B cell (primary cell): ENCODE results near the gene PRSS33. TPM values are rescaled to one million over a fixed set of nuclear protein-coding genes. Genes with fewer than 3 reads are reported as not detected.

Experiments
- ATAC-seq: fragments of 200-7000 bp; cut with Tn5 transposase; one replicate; pipeline ENCODE4 v1.10.0; 2021; ENCODE audit warnings: low read depth, mild to moderate bottlenecking, moderate number of reproducible peaks, moderate library complexity
- CTCF ChIA-PET: fragments of 350-600 bp; sonication (Branson Sonifier 250); formaldehyde crosslinking; loops from one replicate; lab custom pipeline; 2021; ENCODE audit warnings: antibody characterized with exemption, inconsistent platforms; lab: Charles Lee
- POLR2A ChIA-PET: fragments of 350-600 bp; sonication (Branson Sonifier 250); formaldehyde crosslinking; loops from one replicate; lab custom pipeline; 2021; ENCODE audit warnings: antibody characterized with exemption; lab: Charles Lee
- DNase-seq: peaks from one replicate; pipeline ENCODE4 v3.0.0; 2013
- H2AFZ ChIP-seq: 2 replicates; pipeline ENCODE4 v1.6.1; 2012; ENCODE audit warnings: mild to moderate bottlenecking, low read depth, low read length; ENCODE audit not compliant: insufficient read depth, poor library complexity, severe bottlenecking
- H3K27ac ChIP-seq, 2 donors: 1 replicate in 1 of 2; 2 replicates in 1 of 2; pipeline ENCODE4 v1.5.1; 2012 to 2013; ENCODE audit warnings: low read length in 2 of 2, mild to moderate bottlenecking in 2 of 2, moderate library complexity in 1 of 2
- H3K27me3 ChIP-seq, 4 experiments: fragments of 200-600 bp in 1 of 4; sonication (generic) in 1 of 4; replicated peaks in 1 of 4; 1 replicate in 2 of 4; 2 replicates in 2 of 4; pipeline versions ENCODE4 v1.6.1 to v1.7.0; 2013 to 2016; ENCODE audit warnings: low read length in 3 of 4, mild to moderate bottlenecking in 2 of 4, mixed read lengths in 1 of 4, moderate library complexity in 1 of 4; ENCODE audit not compliant: insufficient read depth in 4 of 4, control insufficient read depth in 3 of 4; ENCODE audit errors: control extremely low read depth in 1 of 4
- H3K36me3 ChIP-seq, 2 experiments: replicated peaks in 1 of 2; 1 replicate in 1 of 2; 2 replicates in 1 of 2; pipeline versions ENCODE4 v1.6.1 to v1.7.1; 2013; ENCODE audit warnings: low read length in 1 of 2; ENCODE audit not compliant: insufficient read depth in 2 of 2, control insufficient read depth in 1 of 2; ENCODE audit errors: control extremely low read depth in 1 of 2, extremely low read depth in 1 of 2
- H3K4me1 ChIP-seq, 2 donors: fragments of 200-600 bp in 1 of 2; sonication (generic) in 1 of 2; 1 replicate in 1 of 2; 2 replicates in 1 of 2; pipeline versions ENCODE4 v1.5.1 to v1.6.1; 2013 to 2017; ENCODE audit warnings: low read length in 2 of 2; ENCODE audit not compliant: control insufficient read depth in 2 of 2, insufficient read depth in 2 of 2
- H3K4me2 ChIP-seq: replicated peaks from 2 replicates; pipeline ENCODE3; 2012; ENCODE audit warnings: mild to moderate bottlenecking, low read depth, low read length; ENCODE audit not compliant: poor library complexity, severe bottlenecking
- H3K4me3 ChIP-seq, 5 experiments: fragments of 200-600 bp in 1 of 5; sonication (generic) in 1 of 5; 1 replicate in 3 of 5; 2 replicates in 2 of 5; pipeline versions ENCODE4 v1.5.1 to v1.7.0; 2011 to 2016; ENCODE audit warnings: low read length in 4 of 5, mild to moderate bottlenecking in 4 of 5, low read depth in 2 of 5, control low read depth in 1 of 5, moderate library complexity in 1 of 5; ENCODE audit not compliant: insufficient read depth in 1 of 5; ENCODE audit errors: control extremely low read depth in 1 of 5, extremely low read depth in 1 of 5
- H3K79me2 ChIP-seq: fragments of 200-600 bp; sonication (generic); one replicate; pipeline ENCODE4 v1.6.0; 2016; ENCODE audit warnings: low read length; ENCODE audit not compliant: control insufficient read depth, insufficient read depth
- H3K9ac ChIP-seq: fragments of 200-600 bp; sonication (generic); 2 replicates; pipeline ENCODE4 v1.6.1; 2017; ENCODE audit warnings: mild to moderate bottlenecking, low read length, moderate library complexity
- H3K9me3 ChIP-seq, 3 donors: one replicate each; pipeline versions ENCODE4 v1.6.1 to v1.7.1; 2013; ENCODE audit warnings: low read length in 2 of 3; ENCODE audit not compliant: control insufficient read depth in 2 of 3, insufficient read depth in 1 of 3; ENCODE audit errors: control extremely low read depth in 1 of 3
- H4K20me1 ChIP-seq: 2 replicates; pipeline ENCODE4 v1.6.0; 2012; ENCODE audit warnings: mild to moderate bottlenecking, low read length; ENCODE audit not compliant: insufficient read depth, control insufficient read depth, poor library complexity, severe bottlenecking
- H3K27ac Mint-ChIP-seq: one replicate; pipeline ENCODE4 v1.8.0; 2021; ENCODE audit warnings: mixed read lengths
- H3K27me3 Mint-ChIP-seq: one replicate; pipeline ENCODE4 v1.8.0; 2021; ENCODE audit warnings: mixed read lengths
- H3K4me1 Mint-ChIP-seq: one replicate; pipeline ENCODE4 v1.8.0; 2021; ENCODE audit warnings: mixed read lengths
- H3K4me3 Mint-ChIP-seq: one replicate; pipeline ENCODE4 v1.8.0; 2021; ENCODE audit warnings: mixed read lengths
- H3K9me3 Mint-ChIP-seq: one replicate; pipeline ENCODE4 v1.8.0; 2022; ENCODE audit warnings: mixed read lengths; ENCODE audit not compliant: insufficient read depth
- EZH2 ChIP-seq: IDR thresholded peaks from 2 replicates; pipeline ENCODE4 v1.6.1; 2012; ENCODE audit warnings: borderline replicate concordance, low read depth, mild to moderate bottlenecking, moderate library complexity, low read length; ENCODE audit not compliant: insufficient read depth, poor library complexity, severe bottlenecking
- WGBS: methylation state at CpG from one replicate; pipeline ENCODE4 v1.1.5; 2013; ENCODE audit warnings: missing lambda C conversion rate; ENCODE audit not compliant: insufficient coverage; 5-methylcytosine and 5-hydroxymethylcytosine counted together
- intact Hi-C: fragments of 100-400 bp; cut with micrococcal nuclease; formaldehyde crosslinking; loops from one replicate; pipeline ENCODE4 v1.10.0; 2022
- polyA plus RNA-seq: library from polyadenylated mRNA; depleted of rRNA; stranded (reverse); fragments of >200 nt; gene quantifications from 2 replicates; pipeline ENCODE4 v1.2.3, GENCODE V29; 2012
- total RNA-seq, 2 donors: library from RNA; stranded (reverse); fragments of 120-200 nt in 1 of 2; gene quantifications; 1 replicate in 1 of 2; 2 replicates in 1 of 2; pipeline versions ENCODE4 v1.2.3 to v1.2.4, GENCODE V29; 2013 to 2022
- TF ChIP-seq, protein P1 (sequence below): fragments of 200-600 bp; IDR thresholded peaks from one replicate; pipeline ENCODE4 v1.8.0; 2022; ENCODE audit warnings: antibody characterized with exemption, mild to moderate bottlenecking

PRSS33 gene
- total and polyA plus RNA-seq, 2 donors (not counting 1 experiment from before 2014, with no cell fraction given): not detected

DNA sequence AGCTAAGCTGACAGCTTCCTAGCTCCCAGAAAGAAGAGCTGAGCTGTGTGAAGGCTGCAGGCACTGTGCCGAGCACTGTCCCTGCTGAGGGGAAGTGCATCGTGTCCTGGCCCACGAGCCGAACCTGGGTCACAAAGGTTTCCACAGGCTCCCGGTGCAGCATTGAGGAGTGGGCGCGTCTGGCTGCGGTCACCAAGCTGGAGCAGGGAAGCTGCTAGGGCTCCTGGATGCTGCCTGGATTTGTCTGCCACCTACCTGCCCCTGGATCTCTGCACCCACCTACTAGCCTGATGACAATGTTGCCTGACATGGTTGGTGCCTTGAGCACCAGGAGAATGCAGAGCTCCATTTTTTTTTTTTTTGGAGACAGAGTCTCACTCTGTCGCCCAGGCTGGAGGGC lies 41.4 kb downstream of the PRSS33 start:
- Mint-ChIP-seq H3K27ac (no peak overlapping the region), H3K4me1 (peaks cover 3% of the 10 kb centered on the region), H3K4me3 (no peak overlapping the region), H3K9me3 (no peaks in the 10 kb centered on the region), H3K27me3 (no peaks in the 10 kb centered on the region)
- H4K20me1 ChIP-seq: no peaks in the 10 kb centered on the region
- ATAC-seq (no peak), DNase-seq (no peak)
- no peak overlapping the region for H3K9ac ChIP-seq
- peaks cover 16% of the 10 kb centered on the region for H3K79me2 ChIP-seq
- H3K27me3 ChIP-seq: no peaks in the 10 kb centered on the region
- H3K27ac ChIP-seq: no peak overlapping the region
- H3K36me3 ChIP-seq: no peaks in the 10 kb centered on the region
- ChIA-PET CTCF (no interaction called here), POLR2A (interaction anchor here (0.7 to 1.1 kb wide), 2 partner anchors 136 to 754 kb away, joined by 5 to 6 read pairs; no protein-coding TSS in a partner anchor)
- intact Hi-C loops: no loop called here
- H2AFZ ChIP-seq: no peak overlapping the region
- no peaks in the 10 kb centered on the region for H3K4me1 ChIP-seq
- no peak overlapping the region for H3K4me2 ChIP-seq
- WGBS: 92% methylated on average over 8 of the region's 9 CpGs
- TF ChIP-seq, protein P1, sequence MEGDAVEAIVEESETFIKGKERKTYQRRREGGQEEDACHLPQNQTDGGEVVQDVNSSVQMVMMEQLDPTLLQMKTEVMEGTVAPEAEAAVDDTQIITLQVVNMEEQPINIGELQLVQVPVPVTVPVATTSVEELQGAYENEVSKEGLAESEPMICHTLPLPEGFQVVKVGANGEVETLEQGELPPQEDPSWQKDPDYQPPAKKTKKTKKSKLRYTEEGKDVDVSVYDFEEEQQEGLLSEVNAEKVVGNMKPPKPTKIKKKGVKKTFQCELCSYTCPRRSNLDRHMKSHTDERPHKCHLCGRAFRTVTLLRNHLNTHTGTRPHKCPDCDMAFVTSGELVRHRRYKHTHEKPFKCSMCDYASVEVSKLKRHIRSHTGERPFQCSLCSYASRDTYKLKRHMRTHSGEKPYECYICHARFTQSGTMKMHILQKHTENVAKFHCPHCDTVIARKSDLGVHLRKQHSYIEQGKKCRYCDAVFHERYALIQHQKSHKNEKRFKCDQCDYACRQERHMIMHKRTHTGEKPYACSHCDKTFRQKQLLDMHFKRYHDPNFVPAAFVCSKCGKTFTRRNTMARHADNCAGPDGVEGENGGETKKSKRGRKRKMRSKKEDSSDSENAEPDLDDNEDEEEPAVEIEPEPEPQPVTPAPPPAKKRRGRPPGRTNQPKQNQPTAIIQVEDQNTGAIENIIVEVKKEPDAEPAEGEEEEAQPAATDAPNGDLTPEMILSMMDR: no peak
- TF ChIP-seq EZH2: no peak
- H3K9me3 ChIP-seq: no peaks in the 10 kb centered on the region
- no peak overlapping the region for H3K4me3 ChIP-seq

DNA sequence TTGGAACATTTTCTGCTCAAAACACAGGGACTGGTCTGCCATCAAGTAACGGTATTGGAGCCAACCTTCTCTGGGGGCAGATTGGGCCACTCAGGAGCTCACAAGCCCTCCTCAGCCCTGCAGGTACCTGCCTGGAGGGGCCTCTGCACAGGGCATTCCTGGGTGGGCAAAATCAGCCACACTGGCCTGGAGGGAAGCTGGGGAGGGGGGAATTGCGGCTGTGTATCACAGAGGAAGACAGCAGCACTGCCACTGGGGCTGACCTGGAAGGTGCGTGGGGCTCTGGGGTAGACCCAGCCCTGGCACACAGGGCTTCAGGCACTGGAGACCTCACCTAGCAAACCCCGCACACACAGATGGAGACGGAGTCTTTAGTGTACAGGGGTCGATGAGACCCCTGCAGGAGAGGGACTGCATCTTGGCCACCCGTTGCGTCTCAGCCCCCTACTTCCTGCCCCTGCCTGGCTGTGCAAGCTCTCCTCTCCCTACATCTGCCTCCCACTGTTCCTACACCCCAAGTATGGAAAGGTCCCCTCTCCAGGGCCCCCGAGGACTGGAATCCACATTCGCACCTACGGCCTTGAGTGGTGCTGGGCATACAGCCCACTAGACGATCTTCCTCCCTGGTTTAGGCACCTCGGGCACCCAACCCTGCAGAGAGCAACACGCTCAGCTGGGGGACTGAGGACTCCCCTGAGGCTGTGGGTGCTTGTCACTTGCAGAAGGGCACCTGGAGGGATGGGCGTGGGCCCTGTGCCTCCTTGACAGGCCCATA lies 42.1 kb downstream of the PRSS33 start:
- WGBS: 94% methylated on average over 10 of the region's 15 CpGs
- H3K9me3 Mint-ChIP-seq: no peaks in the 10 kb centered on the region
- no peak overlapping the region for H3K4me3 ChIP-seq
- no peaks in the 10 kb centered on the region for H4K20me1 ChIP-seq
- no peak for TF ChIP-seq EZH2
- TF ChIP-seq, protein P1: no peak
- H3K4me3 Mint-ChIP-seq: no peak overlapping the region
- intact Hi-C loops: no loop called here
- H3K9me3 ChIP-seq: no peaks in the 10 kb centered on the region
- no peak overlapping the region for H3K27ac ChIP-seq
- no peak for ATAC-seq
- no peaks in the 10 kb centered on the region for H3K36me3 ChIP-seq
- no peaks in the 10 kb centered on the region for H3K27me3 ChIP-seq
- H3K4me2 ChIP-seq: no peak overlapping the region
- no peaks in the 10 kb centered on the region for H3K4me1 Mint-ChIP-seq
- ChIA-PET POLR2A (no interaction called here), CTCF (no interaction called here)
- no peak overlapping the region for H3K9ac ChIP-seq
- H3K79me2 ChIP-seq: peaks cover 16% of the 10 kb centered on the region
- H3K27me3 Mint-ChIP-seq: no peaks in the 10 kb centered on the region
- H3K4me1 ChIP-seq: no peaks in the 10 kb centered on the region
- DNase-seq: no peak
- H3K27ac Mint-ChIP-seq: no peak overlapping the region
- H2AFZ ChIP-seq: no peak overlapping the region
